Nephron (organoid): Measurements from ENCODE around the gene SLC26A9.

Experiments used
- H3K27ac Mint-ChIP-seq, 3 experiments: 2 replicates each; pipeline ENCODE4 v1.8.0; 2020; ENCODE audit warnings: mixed read lengths in 3 of 3, mild to moderate bottlenecking in 2 of 3, moderate library complexity in 1 of 3
- H3K27me3 Mint-ChIP-seq: 2 replicates; pipeline ENCODE4 v1.8.0; 2021; ENCODE audit warnings: low read depth, mild to moderate bottlenecking, moderate library complexity, mixed read lengths
- H3K36me3 Mint-ChIP-seq: 2 replicates; pipeline ENCODE4 v1.8.0; 2020; ENCODE audit warnings: low read depth, mixed read lengths
- H3K4me1 Mint-ChIP-seq: 2 replicates; pipeline ENCODE4 v1.8.0; 2020; ENCODE audit warnings: mixed read lengths
- H3K4me3 Mint-ChIP-seq, 3 experiments: 2 replicates each; pipeline ENCODE4 v1.8.0; 2020; ENCODE audit warnings: mild to moderate bottlenecking in 3 of 3, mixed read lengths in 3 of 3, moderate library complexity in 2 of 3
- H3K9me3 Mint-ChIP-seq: 2 replicates; pipeline ENCODE4 v1.8.0; 2020; ENCODE audit warnings: mixed read lengths
- TF ChIP-seq, protein P1 (sequence below), 3 experiments: fragments of 200-600 bp; sonication (generic); IDR thresholded peaks; one replicate each; pipeline ENCODE4 v1.5.0; 2021; ENCODE audit warnings: antibody characterized with exemption in 3 of 3; ENCODE audit not compliant: unreplicated experiment in 3 of 3

The SLC26A9 gene

DNA sequence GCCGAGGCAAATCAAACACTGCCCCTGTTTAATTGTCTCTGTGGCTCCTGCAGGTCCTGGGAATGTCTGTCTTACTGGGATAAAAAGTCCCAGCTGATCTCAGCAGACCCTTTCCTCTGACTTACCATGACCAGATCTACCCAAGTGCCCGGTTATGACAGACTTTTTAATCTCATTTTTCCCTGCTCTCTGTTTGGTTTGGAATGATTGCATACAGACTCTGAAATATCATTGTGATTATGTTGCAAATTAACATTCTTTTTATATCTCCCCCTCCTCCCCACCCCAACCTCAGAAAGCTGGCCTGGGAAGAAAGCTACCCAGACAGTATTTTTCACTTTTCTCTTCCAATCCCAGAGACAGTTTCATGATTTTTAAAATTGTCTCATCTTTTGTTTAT is 43.6 kb upstream of the SLC26A9 start:
- Mint-ChIP-seq H3K9me3 (no peaks in the 10 kb centered on the region), H3K27me3 (peaks cover 3% of the 10 kb centered on the region), H3K4me1 (peaks cover 14% of the 10 kb centered on the region), H3K4me3 (no peak overlapping the region), H3K27ac (peak overlapping the region in 2 of 3 experiments; percentile 55 to 63), H3K36me3 (no peaks in the 10 kb centered on the region)
- TF ChIP-seq, protein P1, sequence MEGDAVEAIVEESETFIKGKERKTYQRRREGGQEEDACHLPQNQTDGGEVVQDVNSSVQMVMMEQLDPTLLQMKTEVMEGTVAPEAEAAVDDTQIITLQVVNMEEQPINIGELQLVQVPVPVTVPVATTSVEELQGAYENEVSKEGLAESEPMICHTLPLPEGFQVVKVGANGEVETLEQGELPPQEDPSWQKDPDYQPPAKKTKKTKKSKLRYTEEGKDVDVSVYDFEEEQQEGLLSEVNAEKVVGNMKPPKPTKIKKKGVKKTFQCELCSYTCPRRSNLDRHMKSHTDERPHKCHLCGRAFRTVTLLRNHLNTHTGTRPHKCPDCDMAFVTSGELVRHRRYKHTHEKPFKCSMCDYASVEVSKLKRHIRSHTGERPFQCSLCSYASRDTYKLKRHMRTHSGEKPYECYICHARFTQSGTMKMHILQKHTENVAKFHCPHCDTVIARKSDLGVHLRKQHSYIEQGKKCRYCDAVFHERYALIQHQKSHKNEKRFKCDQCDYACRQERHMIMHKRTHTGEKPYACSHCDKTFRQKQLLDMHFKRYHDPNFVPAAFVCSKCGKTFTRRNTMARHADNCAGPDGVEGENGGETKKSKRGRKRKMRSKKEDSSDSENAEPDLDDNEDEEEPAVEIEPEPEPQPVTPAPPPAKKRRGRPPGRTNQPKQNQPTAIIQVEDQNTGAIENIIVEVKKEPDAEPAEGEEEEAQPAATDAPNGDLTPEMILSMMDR (IDR thresholded peaks at IDR 0.05; ENCODE audit: unreplicated experiment in 3 of 3): no peak

DNA sequence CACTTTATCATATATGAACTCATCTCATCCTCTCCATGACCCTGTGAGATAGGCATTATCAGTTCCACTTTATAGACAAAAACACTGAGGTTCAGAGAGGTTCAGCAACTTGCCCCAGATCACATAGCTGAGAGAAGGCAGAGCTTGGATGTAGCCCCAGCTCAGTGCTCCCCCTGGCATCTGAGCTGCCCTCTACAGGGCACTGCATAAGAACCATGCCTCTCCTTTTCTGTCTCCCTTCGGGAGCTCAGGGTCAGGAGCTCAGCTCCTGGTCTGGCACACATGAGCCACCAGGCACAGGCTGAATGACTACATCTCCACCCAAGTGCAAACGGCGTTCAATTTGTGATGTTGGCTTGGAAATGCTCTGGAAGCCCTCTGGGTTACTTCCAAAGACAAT is 43.0 kb upstream of the SLC26A9 start:
- no peaks in the 10 kb centered on the region for H3K9me3 Mint-ChIP-seq
- TF ChIP-seq, protein P1 (IDR thresholded peaks at IDR 0.05; ENCODE audit: unreplicated experiment in 3 of 3): no peak
- no peak overlapping the region for H3K27ac Mint-ChIP-seq
- no peak overlapping the region for H3K4me3 Mint-ChIP-seq
- H3K4me1 Mint-ChIP-seq: peaks cover 8% of the 10 kb centered on the region
- peaks cover 3% of the 10 kb centered on the region for H3K27me3 Mint-ChIP-seq
- H3K36me3 Mint-ChIP-seq: no peaks in the 10 kb centered on the region

DNA sequence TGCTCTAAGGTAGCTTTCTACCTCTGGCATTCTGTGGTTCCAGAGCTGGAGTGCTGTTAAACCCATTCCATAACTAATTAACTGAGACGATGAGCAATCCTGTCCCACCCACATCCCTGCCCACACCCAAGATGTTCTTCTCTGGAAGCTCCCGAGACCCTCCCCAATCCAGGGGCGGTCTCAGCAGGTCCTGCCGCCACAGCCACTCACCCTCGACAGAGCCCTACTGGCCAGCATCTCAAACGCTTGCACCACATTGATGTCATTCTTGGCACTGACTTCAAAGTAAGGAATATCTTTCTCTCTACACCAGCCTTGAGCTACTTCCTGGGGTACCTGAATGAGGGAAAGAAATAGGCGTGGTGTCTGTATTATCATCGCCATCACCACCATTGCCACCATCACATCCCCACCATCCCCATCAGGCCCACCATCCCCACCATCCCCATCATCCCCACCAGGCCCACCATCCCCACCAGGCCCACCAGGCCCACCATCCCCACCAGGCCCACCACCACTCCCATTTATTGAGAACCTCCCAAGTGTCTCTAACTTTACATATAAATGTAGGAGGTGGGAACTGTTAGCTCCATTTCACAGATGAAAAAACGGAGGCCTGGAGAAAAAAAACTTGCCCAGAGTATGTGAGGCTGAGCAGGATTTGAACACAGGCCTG is 42.2 kb upstream of the SLC26A9 start:
- Mint-ChIP-seq H3K4me3 (no peak overlapping the region), H3K4me1 (peaks cover 8% of the 10 kb centered on the region), H3K9me3 (no peaks in the 10 kb centered on the region), H3K36me3 (no peaks in the 10 kb centered on the region), H3K27me3 (no peaks in the 10 kb centered on the region), H3K27ac (no peak overlapping the region)
- TF ChIP-seq, protein P1 (IDR thresholded peaks at IDR 0.05; ENCODE audit: unreplicated experiment in 3 of 3): no peak

DNA sequence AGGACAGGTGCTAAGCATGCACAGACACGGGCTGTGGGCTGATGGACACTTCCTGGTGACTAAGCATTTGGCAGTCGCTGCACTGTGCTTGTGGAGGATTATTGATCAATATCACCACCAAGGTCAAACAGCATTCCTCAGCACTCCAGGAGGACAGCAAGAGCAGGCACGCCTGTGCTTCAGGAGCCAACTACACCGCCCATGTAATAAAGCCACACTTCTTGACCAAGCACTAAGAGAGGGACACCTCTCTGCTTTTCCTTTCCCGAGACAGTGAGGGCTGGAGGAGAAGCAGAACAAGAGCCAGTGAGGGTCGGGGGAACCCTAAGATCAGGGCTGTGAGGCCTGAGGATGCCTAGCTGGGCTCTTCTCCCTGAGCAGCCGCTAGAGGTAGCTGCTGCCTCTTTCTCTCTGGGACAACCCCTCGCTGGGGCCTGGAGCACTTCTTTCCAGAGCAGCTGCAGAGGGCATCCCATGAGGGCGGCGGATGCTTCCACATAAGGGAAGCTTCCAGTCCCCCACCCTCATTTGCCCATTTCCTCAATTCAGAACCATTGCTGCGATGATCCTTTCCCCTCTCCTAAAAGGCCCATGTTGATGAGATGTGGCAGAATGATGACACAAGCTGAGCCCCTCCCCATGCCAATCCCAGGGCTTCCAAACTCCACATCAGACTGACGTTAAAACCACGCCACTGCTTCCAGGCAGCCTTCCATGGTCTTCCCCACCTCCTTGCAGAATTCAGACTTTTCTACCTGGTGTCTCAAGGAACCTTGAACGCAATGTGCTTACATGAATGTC is 40.9 kb upstream of the SLC26A9 start:
- H3K36me3 Mint-ChIP-seq: no peaks in the 10 kb centered on the region
- peak overlapping the region in 1 of 3 experiments; percentile 46 for H3K27ac Mint-ChIP-seq
- H3K9me3 Mint-ChIP-seq: no peaks in the 10 kb centered on the region
- no peak overlapping the region for H3K4me3 Mint-ChIP-seq
- TF ChIP-seq, protein P1 (IDR thresholded peaks at IDR 0.05; ENCODE audit: unreplicated experiment in 3 of 3): peak; percentile 71 to 74 (median 73)
- H3K4me1 Mint-ChIP-seq: peaks cover 8% of the 10 kb centered on the region
- no peaks in the 10 kb centered on the region for H3K27me3 Mint-ChIP-seq

DNA sequence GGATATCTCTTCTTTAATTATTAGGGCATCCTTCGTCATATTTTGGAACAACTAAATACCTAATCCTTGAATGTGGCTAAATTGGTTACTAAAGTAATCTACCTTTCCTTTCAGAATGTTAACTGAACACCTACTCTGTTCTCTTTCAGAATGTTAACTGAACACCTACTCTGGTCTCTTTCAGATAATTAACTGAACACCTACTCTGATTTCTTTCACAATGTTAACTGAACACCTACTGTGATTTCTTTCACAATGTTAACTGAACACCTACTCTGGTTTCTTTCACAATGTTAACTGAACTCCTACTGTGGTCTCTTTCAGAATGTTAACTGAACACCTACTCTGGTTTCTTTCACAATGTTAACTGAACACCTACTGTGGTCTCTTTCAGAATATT is 38.0 kb upstream of the SLC26A9 start:
- peaks cover 6% of the 10 kb centered on the region for H3K4me1 Mint-ChIP-seq
- H3K27ac Mint-ChIP-seq: no peak overlapping the region
- H3K9me3 Mint-ChIP-seq: no peaks in the 10 kb centered on the region
- TF ChIP-seq, protein P1 (IDR thresholded peaks at IDR 0.05; ENCODE audit: unreplicated experiment in 3 of 3): no peak
- H3K36me3 Mint-ChIP-seq: no peaks in the 10 kb centered on the region
- H3K27me3 Mint-ChIP-seq: no peaks in the 10 kb centered on the region
- H3K4me3 Mint-ChIP-seq: no peak overlapping the region
